Measurements from ENCODE around the gene HVCN1.

GRCh38 chr12:110696283-110696682 is 7.4 kb upstream of the HVCN1 start:
- no peak for TF ChIP-seq CTCF (IDR thresholded peaks at IDR 0.05)
- no peak for TF ChIP-seq POLR2A (IDR thresholded peaks at IDR 0.05)

Data from thyroid gland (tissue), 4 donors.